OCI-LY3 (cell line): ENCODE results near the gene ST8SIA2.

Experiments
- EZH2phosphoT487 ChIP-seq: fragments of 200-600 bp; shearing (Covaris generic); IDR thresholded peaks from 2 replicates; pipeline ENCODE4 v1.6.1; 2018; ENCODE audit warnings: antibody characterized with exemption, mixed run types, low read depth
- TF ChIP-seq, protein P1 (sequence below): fragments of 200-600, 300-600 bp; sonication (generic); IDR thresholded peaks from 2 replicates; pipeline ENCODE4 v1.5.1; 2014; ENCODE audit warnings: antibody characterized with exemption, low read length, low read depth

DNA sequence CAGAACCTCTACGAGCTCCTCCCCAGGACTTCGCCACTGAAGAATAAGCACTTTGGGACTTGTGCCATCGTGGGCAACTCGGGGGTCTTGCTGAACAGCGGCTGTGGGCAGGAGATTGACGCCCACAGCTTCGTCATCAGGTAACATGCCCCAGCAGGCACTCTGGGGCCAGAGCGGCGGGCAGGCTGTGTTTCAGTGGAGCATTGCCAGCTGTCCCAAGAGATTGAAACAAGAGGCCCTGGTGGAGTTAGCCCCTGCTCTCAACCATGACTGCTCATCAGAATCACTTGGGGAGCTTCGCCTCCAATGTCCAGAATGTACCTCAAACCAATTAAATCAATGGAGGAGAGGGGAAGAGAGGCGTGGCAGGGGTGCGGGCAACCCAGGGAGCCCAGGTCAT is 44.8 kb downstream of the ST8SIA2 start:
- TF ChIP-seq, protein P1, sequence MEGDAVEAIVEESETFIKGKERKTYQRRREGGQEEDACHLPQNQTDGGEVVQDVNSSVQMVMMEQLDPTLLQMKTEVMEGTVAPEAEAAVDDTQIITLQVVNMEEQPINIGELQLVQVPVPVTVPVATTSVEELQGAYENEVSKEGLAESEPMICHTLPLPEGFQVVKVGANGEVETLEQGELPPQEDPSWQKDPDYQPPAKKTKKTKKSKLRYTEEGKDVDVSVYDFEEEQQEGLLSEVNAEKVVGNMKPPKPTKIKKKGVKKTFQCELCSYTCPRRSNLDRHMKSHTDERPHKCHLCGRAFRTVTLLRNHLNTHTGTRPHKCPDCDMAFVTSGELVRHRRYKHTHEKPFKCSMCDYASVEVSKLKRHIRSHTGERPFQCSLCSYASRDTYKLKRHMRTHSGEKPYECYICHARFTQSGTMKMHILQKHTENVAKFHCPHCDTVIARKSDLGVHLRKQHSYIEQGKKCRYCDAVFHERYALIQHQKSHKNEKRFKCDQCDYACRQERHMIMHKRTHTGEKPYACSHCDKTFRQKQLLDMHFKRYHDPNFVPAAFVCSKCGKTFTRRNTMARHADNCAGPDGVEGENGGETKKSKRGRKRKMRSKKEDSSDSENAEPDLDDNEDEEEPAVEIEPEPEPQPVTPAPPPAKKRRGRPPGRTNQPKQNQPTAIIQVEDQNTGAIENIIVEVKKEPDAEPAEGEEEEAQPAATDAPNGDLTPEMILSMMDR, result no peak
- TF ChIP-seq EZH2phosphoT487, result no peak
